Measurements from ENCODE around the gene MDP1.
"Not testable (repeated sequence)": the region's sequence is repeated elsewhere in the genome, so short reads cannot be mapped to it uniquely, and the experiment has no call there.

Gene MDP1

GRCh38 chr14:24250354-24250753 is 34.5 kb upstream of the MDP1 start:
- DNase-seq, result no peak

- no peak for DNase-seq
Measured at GRCh38 chr14:24249230-24250021, 33.6 kb upstream of the MDP1 start.

- DNase-seq, result no peak
Measured at GRCh38 chr14:24247422-24247821, 31.6 kb upstream of the MDP1 start.

DNA sequence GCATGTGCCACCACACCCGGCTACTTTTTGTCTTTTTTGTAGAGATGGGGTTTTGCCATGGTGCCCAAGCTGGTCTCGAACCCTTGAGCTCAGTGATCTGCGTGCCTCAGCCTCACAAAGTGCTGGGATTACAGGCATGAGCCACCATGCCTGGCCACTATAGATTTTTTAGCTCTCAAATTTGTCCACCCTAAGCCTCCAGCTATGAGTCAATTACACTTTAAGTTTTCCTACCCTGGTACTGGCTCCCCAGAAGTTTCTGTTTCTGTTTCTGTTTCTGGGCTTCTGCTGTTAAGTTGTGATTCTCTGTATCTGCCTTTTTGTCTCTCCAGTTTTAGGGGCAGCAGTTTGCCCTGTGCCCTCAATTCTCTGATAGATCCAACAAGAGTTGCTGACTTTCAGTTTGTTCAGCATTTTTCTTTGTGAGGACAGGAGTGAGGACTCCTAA is 30.9 kb upstream of the MDP1 start:
- no peak for DNase-seq

DNA sequence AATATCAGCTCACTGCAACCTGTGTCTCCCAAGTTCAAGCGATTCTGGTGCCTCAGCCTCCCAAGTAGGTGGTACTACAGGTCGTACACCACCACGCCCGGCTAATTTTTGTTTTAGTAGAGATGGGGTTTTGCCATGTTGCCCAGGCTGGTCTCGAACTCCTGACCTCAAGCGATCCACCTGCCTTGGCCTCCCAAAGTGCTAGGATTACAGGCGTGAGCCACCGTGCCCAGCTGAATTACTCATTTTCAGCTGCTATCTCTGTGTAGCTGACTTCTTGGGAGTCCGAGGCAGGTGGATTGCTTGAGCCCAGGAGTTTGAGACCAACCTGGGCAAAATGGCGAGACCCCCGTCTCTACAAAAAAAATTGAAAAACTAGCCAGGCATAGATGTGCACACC is 29.5 kb upstream of the MDP1 start:
- DNase-seq, result not testable (repeated sequence)

GRCh38 chr14:24243336-24243836 is 27.5 kb upstream of the MDP1 start:
- DNase-seq, result no peak

DNA sequence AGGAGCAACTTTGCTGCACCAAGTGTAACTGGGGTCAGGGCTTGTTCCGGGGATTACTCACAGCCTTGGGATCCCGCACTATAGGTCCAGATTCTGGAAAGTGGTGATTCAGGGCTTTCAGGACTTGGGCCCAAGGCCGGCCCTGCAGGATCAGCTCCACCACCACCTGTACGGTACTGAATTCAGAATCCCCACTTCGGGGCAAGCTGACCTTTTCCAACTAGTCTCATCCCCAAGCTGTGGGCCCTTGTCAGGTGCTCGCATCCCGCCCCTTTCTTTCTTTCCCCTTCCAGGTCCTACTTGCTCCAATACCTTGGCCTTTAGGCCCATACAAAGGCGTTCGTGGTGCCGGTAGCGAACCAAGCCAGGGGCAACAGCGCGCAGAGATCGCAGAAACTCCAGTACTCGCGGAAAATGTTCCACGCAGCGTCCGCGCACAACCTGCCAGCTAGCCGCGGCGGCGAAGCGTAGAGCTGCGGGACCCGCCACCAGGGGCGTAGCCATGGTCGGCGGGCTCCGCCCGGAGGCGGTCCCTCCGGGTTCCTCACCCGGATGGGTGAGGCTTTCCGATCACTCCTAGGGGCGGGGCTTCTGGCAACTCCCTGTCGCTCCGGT is 26.1 kb upstream of the MDP1 start:
- DNase-seq, result peak; percentile 94

GRCh38 chr14:24240110-24240918 is 24.4 kb upstream of the MDP1 start:
- no peak for DNase-seq

- no peak for DNase-seq
Measured at GRCh38 chr14:24238527-24239037, 22.7 kb upstream of the MDP1 start.

DNA sequence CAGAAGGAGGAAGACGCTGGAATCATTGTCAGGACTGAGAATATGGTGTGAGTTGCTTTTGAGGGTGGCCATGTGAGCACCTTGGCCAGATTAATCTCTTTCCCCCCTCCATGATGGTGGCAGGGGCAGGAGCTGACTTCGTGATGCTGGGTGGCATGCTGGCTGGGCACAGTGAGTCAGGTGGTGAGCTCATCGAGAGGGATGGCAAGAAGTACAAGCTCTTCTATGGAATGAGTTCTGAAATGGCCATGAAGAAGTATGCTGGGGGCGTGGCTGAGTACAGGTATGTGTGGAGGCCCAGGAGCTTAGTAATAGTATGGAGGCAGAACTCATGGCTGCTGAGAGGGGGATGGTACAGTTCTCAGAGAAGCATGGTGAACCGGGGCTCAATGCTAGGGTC is 22.3 kb upstream of the MDP1 start:
- no peak for DNase-seq

- no peak for DNase-seq
Measured at GRCh38 chr14:24237463-24237955, 21.6 kb upstream of the MDP1 start.

DNA sequence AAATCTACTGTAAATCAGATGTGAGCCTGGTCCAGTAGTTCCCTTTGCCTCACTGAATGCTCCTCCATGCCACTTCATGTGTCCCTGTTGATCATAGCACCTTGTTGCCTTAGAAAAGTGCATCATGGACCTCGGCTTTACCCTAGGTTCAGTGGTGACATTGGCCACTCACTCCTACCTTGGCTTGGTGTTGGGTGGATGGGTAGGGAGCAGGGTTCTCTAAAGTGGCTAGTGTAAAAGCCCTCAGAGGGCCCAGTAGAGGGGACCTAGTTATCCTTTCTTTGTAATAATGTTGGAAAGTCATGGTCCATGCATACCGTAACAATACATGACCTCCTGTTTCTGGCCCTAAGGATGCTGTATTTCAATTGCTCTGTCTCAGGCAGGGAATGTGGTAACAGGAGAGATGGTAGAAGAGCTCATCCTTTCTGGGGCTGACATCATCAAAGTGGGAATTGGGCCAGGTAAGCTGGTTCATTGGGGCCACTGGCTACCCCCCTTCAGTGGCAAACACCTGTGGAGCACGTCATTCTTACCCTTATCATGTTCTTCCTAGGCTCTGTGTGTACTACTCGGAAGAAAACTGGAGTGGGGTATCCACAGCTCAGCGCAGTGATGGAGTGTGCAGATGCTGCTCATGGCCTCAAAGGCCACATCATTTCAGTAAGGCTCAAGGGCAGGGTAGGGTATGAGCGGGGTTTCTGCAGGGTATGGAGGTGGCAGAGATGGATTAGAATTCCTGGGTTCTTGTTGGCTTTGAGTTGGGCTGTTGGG is 21.0 kb upstream of the MDP1 start:
- no peak for DNase-seq

GRCh38 chr14:24235804-24236688 is 20.2 kb upstream of the MDP1 start:
- no peak for DNase-seq

DNA sequence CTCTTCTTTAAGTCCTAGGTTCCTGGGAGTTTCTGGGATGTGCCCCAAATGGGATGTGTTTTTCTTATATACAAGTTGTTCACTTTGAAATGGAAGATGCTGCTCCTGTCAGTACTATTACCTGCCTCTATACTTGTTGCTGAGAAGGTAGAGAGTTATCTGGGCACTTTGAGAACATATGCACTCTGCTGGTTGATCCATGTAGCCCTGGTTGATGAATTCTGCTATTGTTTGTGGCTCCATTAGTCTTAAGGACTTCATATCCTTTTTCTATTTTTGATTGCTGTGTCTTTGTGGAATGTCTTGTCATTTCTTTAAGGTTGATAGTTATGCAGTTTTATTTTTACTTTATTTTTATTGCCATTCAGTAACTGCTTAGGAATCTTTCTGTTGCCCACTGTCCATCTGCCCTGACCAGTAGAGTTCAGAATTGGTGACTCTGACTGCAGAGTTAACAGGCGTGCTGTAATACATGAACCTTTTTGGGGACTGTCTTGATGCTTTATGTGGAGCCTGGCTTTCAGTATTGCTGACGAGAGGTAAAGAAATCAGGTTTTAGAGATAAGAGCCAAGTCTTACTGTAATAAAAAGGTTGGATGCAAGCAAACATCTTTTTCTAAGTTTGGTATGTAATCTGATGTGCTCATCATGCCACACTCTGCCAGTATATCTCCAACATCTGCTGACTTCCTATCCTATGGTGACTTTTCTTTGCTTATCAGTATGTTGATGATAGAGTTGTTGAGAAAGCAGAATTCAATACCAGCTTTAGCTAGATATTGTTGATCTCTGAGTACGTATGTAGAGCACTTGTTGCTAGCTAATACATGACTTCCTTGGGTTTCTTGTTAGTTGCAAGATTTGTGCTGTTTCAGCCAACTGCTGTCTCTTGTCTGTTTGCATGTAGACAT is 18.5 kb upstream of the MDP1 start:
- DNase-seq, result no peak

DNA sequence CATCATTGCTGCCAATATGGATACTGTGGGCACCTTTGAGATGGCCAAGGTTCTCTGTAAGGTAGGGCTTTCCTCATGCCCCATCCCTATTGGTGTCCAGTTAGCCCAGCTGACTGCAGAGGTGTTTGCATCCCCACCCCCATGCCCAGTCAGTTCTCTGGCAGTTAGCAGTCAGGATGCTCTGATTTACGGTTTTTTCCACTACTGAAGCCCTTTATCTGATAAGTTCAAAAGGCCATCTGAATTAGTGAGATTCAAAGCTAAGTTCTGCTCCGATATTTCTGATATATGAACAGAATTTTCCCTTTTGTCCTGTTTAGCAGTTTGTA is 17.6 kb upstream of the MDP1 start:
- DNase-seq, result no peak

DNA sequence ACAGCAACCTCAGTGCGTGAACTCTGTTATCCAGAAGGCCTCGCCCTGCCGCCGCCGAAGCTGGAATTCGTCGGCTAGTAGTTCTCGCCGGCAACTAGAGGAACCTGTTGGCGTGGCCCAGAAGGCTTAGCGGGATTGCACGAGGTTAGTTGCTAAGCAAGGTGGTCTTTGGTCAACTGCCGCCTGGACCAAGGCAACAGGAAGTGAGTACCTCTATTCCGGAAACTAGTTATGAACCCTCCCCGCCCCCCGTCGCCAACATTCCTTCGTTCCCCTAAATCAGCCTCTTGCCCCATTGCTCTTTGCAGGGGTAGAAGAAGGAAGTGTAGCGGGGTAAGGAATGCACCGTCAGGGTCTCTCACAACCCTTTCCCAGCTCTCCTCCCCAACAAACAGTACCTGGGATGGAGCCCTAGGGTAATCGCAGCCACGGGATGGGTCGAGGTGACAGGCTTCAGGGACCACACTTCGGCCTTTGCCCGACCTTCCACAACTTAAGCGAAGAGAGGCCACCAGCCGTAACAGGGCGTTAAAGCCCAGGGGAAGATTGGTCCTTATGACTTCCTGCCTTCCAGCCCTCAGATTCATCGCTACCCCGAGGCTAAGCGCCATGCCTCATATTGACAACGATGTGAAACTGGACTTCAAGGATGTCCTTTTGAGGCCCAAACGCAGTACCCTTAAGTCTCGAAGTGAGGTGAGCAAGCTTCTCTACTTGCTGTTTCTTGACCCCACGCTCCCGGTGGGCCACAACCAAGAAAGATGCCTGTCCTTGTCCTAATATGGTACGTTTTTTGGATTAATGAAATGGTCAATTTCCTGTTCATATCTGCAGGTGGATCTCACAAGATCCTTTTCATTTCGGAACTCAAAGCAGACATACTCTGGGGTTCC is 17.0 kb upstream of the MDP1 start, which contains the start of gene GMPR2:
Gene GMPR2 (plus strand): TSS at position 285 of the 893 bp plus-strand sequence. CDS start 325 bp downstream, at position 610.
- peak; percentile 77 for DNase-seq

DNA sequence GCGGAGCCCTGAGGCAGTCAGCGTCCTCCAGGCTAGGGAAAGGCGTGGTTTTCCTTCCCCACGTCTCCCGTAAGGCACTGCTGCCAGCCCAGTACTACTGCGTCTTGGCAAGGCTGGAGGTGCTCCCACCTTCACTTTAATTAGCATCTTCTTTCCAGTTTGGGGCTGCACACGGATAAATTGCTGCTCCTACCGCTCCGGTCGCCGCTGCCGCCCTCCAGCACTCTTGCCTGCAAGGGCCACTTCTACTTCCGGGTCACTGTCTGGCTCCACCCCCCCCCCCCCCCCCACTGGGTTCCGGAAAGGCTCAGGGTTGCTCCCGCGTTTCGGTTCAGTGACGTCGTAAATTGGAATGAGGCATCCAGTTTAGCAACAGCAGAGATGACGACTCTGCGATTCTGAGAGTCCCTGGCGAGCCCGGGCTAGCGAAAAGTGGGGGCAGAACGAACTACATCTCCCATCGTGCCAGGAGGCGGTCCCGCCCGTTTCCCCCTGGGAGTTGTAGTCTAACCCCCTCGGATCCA is 16.3 kb upstream of the MDP1 start, which contains the start of gene NEDD8:
Gene NEDD8 (minus strand): TSS at position 247 of the 524 bp plus-strand sequence. CDS start 100 bp downstream, at position 147.
- peak; percentile 82 for DNase-seq
